ENCODE measurements around the gene SHROOM4.

The SHROOM4 gene

GRCh38 chrX:50643525-50644137, 170.4 kb downstream of the SHROOM4 start:
- no peak overlapping the region for H3K4me3 ChIP-seq (ENCODE audit: low read depth in 1 of 2, low read length in 2 of 2)
- no peaks in the 10 kb centered on the region for H3K27me3 ChIP-seq (ENCODE audit: insufficient read depth, low read length, poor library complexity)
- H3K36me3 ChIP-seq (ENCODE audit: insufficient read depth, low read length) = no peaks in the 10 kb centered on the region
- no peak overlapping the region for H3K4me2 ChIP-seq (ENCODE audit: insufficient read depth, low read length)
- no peaks in the 10 kb centered on the region for H4K20me1 ChIP-seq (ENCODE audit: insufficient read depth, low read length)
- H3K9me3 ChIP-seq (ENCODE audit: insufficient read depth, low read length, severe bottlenecking) = no peaks in the 10 kb centered on the region
- no peak for ATAC-seq (ENCODE audit: insufficient read depth, low read depth)
- no peak for DNase-seq
- no peak overlapping the region for H2AFZ ChIP-seq (ENCODE audit: low read depth, low read length)
- no peak for TF ChIP-seq CTCF (IDR thresholded peaks at IDR 0.05; ENCODE audit: borderline replicate concordance, extremely low read depth, low read length, poor library complexity, severe bottlenecking)
- no peak for TF ChIP-seq EZH2 (IDR thresholded peaks at IDR 0.05; ENCODE audit: borderline replicate concordance, low read depth, low read length, severe bottlenecking)
- no peak overlapping the region for H3K9ac ChIP-seq (ENCODE audit: low read depth, low read length)
- H3K4me1 ChIP-seq (ENCODE audit: insufficient read depth, low read length) = no peaks in the 10 kb centered on the region
- no peak overlapping the region for H3K27ac ChIP-seq (ENCODE audit: low read length)
- no peaks in the 10 kb centered on the region for H3K79me2 ChIP-seq (ENCODE audit: insufficient read depth, low read length)

GRCh38 chrX:50638123-50638522, 175.9 kb downstream of the SHROOM4 start:
- TF ChIP-seq CTCF (IDR thresholded peaks at IDR 0.05; ENCODE audit: borderline replicate concordance, extremely low read depth, low read length, poor library complexity, severe bottlenecking) = no peak
- TF ChIP-seq EZH2 (IDR thresholded peaks at IDR 0.05; ENCODE audit: borderline replicate concordance, low read depth, low read length, severe bottlenecking) = no peak
- H3K4me1 ChIP-seq (ENCODE audit: insufficient read depth, low read length) = no peaks in the 10 kb centered on the region
- H2AFZ ChIP-seq (ENCODE audit: low read depth, low read length) = no peak overlapping the region
- no peaks in the 10 kb centered on the region for H3K36me3 ChIP-seq (ENCODE audit: insufficient read depth, low read length)
- H3K9ac ChIP-seq (ENCODE audit: low read depth, low read length) = no peak overlapping the region
- no peaks in the 10 kb centered on the region for H3K9me3 ChIP-seq (ENCODE audit: insufficient read depth, low read length, severe bottlenecking)
- no peaks in the 10 kb centered on the region for H3K27me3 ChIP-seq (ENCODE audit: insufficient read depth, low read length, poor library complexity)
- peak; percentile 8 for DNase-seq
- no peak overlapping the region for H3K4me3 ChIP-seq (ENCODE audit: low read depth in 1 of 2, low read length in 2 of 2)
- H3K27ac ChIP-seq (ENCODE audit: low read length) = no peak overlapping the region
- ATAC-seq (ENCODE audit: insufficient read depth, low read depth) = no peak
- no peak overlapping the region for H3K4me2 ChIP-seq (ENCODE audit: insufficient read depth, low read length)
- no peaks in the 10 kb centered on the region for H3K79me2 ChIP-seq (ENCODE audit: insufficient read depth, low read length)
- H4K20me1 ChIP-seq (ENCODE audit: insufficient read depth, low read length) = no peaks in the 10 kb centered on the region

GRCh38 chrX:50635817-50636365, 178.1 kb downstream of the SHROOM4 start:
- H2AFZ ChIP-seq (ENCODE audit: low read depth, low read length) = no peak overlapping the region
- DNase-seq (no peak), ATAC-seq (ENCODE audit: insufficient read depth, low read depth) (no peak)
- H3K27me3 ChIP-seq (ENCODE audit: insufficient read depth, low read length, poor library complexity) = no peaks in the 10 kb centered on the region
- TF ChIP-seq EZH2 (IDR thresholded peaks at IDR 0.05; ENCODE audit: borderline replicate concordance, low read depth, low read length, severe bottlenecking) = no peak
- no peak for TF ChIP-seq CTCF (IDR thresholded peaks at IDR 0.05; ENCODE audit: borderline replicate concordance, extremely low read depth, low read length, poor library complexity, severe bottlenecking)
- H3K79me2 ChIP-seq (ENCODE audit: insufficient read depth, low read length) = no peaks in the 10 kb centered on the region
- H3K9ac ChIP-seq (ENCODE audit: low read depth, low read length) = no peak overlapping the region
- H3K9me3 ChIP-seq (ENCODE audit: insufficient read depth, low read length, severe bottlenecking) = no peaks in the 10 kb centered on the region
- no peak overlapping the region for H3K27ac ChIP-seq (ENCODE audit: low read length)
- H4K20me1 ChIP-seq (ENCODE audit: insufficient read depth, low read length) = no peaks in the 10 kb centered on the region
- no peaks in the 10 kb centered on the region for H3K36me3 ChIP-seq (ENCODE audit: insufficient read depth, low read length)
- H3K4me3 ChIP-seq (ENCODE audit: low read depth in 1 of 2, low read length in 2 of 2) = no peak overlapping the region
- no peak overlapping the region for H3K4me2 ChIP-seq (ENCODE audit: insufficient read depth, low read length)
- H3K4me1 ChIP-seq (ENCODE audit: insufficient read depth, low read length) = no peaks in the 10 kb centered on the region

All from DND-41 (cell line).